Transverse colon (tissue), 4 donors: Measurements from ENCODE around the gene REXO2. TPM values are rescaled to one million over a fixed set of nuclear protein-coding genes. Genes with fewer than 3 reads are reported as not detected.
A peak's percentile ranks its signal among the peaks of the same experiment; 100 is the strongest.

Experiments used
- DNase-seq: peaks from one replicate; pipeline ENCODE4 v3.0.0-alpha.2; 2019
- H3K27ac ChIP-seq, 4 donors: fragments of 200-600 bp; sonication (generic); 2 replicates each; pipeline ENCODE4 v1.5.1; 2016 to 2018; ENCODE audit warnings: inconsistent platforms in 4 of 4
- H3K27me3 ChIP-seq: fragments of 200-600 bp; sonication (generic); 2 replicates; pipeline ENCODE4 v1.5.1; 2017; ENCODE audit warnings: inconsistent platforms
- H3K36me3 ChIP-seq, 4 donors: fragments of 200-600 bp; sonication (generic); 2 replicates each; pipeline ENCODE4 v1.5.1; 2017 to 2019; ENCODE audit warnings: inconsistent platforms in 4 of 4
- H3K4me1 ChIP-seq, 4 donors: fragments of 200-600 bp; sonication (generic); 2 replicates each; pipeline ENCODE4 v1.5.1; 2017 to 2020; ENCODE audit warnings: inconsistent platforms in 4 of 4
- H3K4me3 ChIP-seq, 4 donors: fragments of 200-600 bp; sonication (generic); 1 replicate in 1 of 4; 2 replicates in 3 of 4; pipeline versions ENCODE4 v1.5.1 to v1.6.1; 2017 to 2019; ENCODE audit warnings: inconsistent platforms in 4 of 4
- H3K9me3 ChIP-seq, 2 donors: fragments of 200-600 bp; sonication (generic); 2 replicates each; pipeline ENCODE4 v1.5.1; 2017 to 2019; ENCODE audit warnings: inconsistent platforms in 2 of 2
- EP300 ChIP-seq: sonication (generic); formaldehyde crosslinking; IDR thresholded peaks from one replicate; pipeline ENCODE4 v1.6.1; 2017; ENCODE audit warnings: antibody characterized with exemption, low read depth
- POLR2A ChIP-seq: fragments of 450-650 bp; IDR thresholded peaks from one replicate; pipeline ENCODE4 v1.6.1; 2016; ENCODE audit warnings: antibody characterized with exemption, mild to moderate bottlenecking, moderate library complexity
- POLR2AphosphoS5 ChIP-seq, 3 donors: sonication (generic); formaldehyde crosslinking; IDR thresholded peaks; one replicate each; pipeline ENCODE4 v1.6.1; 2016; ENCODE audit warnings: antibody characterized with exemption in 3 of 3
- WGBS, 2 donors: methylation state at CpG; one replicate each; pipeline ENCODE4 v1.1.5; 2018; ENCODE audit warnings: low coverage in 1 of 2; 5-methylcytosine and 5-hydroxymethylcytosine counted together
- in situ Hi-C, 4 donors: fragments of 200-750 bp; cut with MboI; loops; one replicate each; pipeline versions ENCODE4 v1.15.0 to v1.15.1; 2017; ENCODE audit warnings: low sequenced_read_pairs in 3 of 4, low pct_ligation_motif_present in 1 of 4, low pct_unique_long_range_greater_than_20kb in 1 of 4
- intact Hi-C: fragments of 100-400 bp; cut with DNase I; formaldehyde crosslinking; loops from one replicate; pipeline ENCODE4 v1.15.1; 2023; ENCODE audit warnings: low total_unique reads
- total RNA-seq, 4 donors: library from RNA; depleted of rRNA; stranded (reverse); fragments of >200 nt; gene quantifications; one replicate each; pipeline ENCODE4 v1.1.0, GENCODE V29; 2016
- TF ChIP-seq, protein P1 (sequence below), 5 experiments: fragments of 200-600 bp in 3 of 5; fragments of 450-650 bp in 2 of 5; sonication (generic) in 3 of 5; IDR thresholded peaks; 1 replicate in 2 of 5; 2 replicates in 3 of 5; pipeline ENCODE4 v1.5.1; 2016 to 2017; ENCODE audit warnings: antibody characterized with exemption in 5 of 5, inconsistent platforms in 3 of 5, mild to moderate bottlenecking in 2 of 5, moderate library complexity in 1 of 5

The REXO2 gene
- total RNA-seq, 4 donors from 2014 or later, result 28.1 to 126 (median 59.0) TPM

DNA sequence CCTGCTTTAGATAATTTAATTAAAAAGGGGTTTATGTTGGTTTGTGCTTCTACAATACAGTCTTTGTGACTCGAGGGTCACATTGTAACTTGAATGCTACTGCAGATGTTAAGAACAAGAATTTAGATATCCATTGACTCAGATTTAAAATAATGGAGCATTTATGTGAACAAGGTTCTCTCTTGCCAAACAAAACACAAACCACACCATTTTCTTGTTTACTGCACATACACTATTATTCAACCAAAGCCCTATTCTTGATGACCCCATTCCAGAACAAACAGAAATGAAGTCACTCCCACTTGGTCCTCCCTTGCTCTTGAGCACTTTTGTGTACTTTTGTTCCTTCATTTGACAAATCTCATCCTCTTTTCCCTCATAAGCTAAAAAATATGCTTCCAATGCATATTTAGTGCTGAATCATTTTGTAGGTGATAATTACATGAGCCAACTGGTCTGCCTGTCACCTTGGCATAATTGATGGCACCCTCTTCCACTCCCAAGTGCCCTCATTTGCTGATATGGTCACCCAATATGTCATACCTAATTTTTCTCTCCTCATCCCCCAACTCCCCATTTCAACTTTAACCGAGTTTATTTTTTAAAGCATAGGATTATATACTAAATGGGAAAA is 41.8 kb upstream of the REXO2 start:
- H3K9me3 ChIP-seq, result no peaks in the 10 kb centered on the region
- WGBS, 2 donors, result 78 to 96% methylated on average over 2 of the region's 2 CpGs
- in situ Hi-C loops, result no loop called here
- peaks cover 9 to 56% (median 15%) of the 10 kb centered on the region in 4 donors for H3K4me1 ChIP-seq
- no peak for DNase-seq
- no peak for TF ChIP-seq POLR2A
- intact Hi-C loops, result no loop called here
- no peak overlapping the region for H3K4me3 ChIP-seq
- no peaks in the 10 kb centered on the region for H3K36me3 ChIP-seq
- H3K27ac ChIP-seq, result no peak overlapping the region
- H3K27me3 ChIP-seq, result no peaks in the 10 kb centered on the region

DNA sequence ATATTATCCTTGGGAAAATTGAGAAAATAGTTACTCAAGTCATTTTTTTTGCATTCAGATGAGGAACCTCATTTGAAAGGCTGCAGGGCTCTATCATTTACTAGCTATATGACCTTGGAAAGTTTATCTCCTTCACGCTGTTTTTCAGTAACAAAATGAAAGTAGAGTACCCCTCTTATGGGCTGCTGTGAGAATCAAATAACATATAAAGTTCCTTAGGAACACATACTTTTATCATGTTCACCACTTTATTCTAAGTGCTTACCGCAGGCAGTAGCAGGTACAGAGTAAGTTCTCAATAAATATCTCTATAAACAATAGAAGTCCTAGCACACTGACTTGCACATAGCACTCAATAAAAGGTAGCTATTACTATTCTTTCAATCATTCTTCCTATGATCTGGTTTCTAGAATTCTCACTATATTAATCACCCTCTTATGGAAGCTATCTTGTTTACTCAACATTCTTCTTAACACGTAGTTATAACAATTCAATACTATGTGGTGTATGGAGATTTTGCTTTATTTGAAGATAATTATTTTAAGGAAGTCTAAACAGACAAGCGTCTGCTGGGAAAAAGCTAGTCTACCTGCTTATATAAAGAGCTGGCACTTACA is 40.9 kb upstream of the REXO2 start:
- in situ Hi-C loops (no loop called here), intact Hi-C loops (no loop called here)
- no peaks in the 10 kb centered on the region for H3K36me3 ChIP-seq
- 60 to 67% methylated on average over 4 of the region's 4 CpGs for WGBS, 2 donors
- TF ChIP-seq POLR2AphosphoS5 (IDR thresholded peaks at IDR 0.05), result no peak
- TF ChIP-seq EP300, result no peak
- no peak for TF ChIP-seq POLR2A
- TF ChIP-seq, protein P1, sequence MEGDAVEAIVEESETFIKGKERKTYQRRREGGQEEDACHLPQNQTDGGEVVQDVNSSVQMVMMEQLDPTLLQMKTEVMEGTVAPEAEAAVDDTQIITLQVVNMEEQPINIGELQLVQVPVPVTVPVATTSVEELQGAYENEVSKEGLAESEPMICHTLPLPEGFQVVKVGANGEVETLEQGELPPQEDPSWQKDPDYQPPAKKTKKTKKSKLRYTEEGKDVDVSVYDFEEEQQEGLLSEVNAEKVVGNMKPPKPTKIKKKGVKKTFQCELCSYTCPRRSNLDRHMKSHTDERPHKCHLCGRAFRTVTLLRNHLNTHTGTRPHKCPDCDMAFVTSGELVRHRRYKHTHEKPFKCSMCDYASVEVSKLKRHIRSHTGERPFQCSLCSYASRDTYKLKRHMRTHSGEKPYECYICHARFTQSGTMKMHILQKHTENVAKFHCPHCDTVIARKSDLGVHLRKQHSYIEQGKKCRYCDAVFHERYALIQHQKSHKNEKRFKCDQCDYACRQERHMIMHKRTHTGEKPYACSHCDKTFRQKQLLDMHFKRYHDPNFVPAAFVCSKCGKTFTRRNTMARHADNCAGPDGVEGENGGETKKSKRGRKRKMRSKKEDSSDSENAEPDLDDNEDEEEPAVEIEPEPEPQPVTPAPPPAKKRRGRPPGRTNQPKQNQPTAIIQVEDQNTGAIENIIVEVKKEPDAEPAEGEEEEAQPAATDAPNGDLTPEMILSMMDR (IDR thresholded peaks at IDR 0.05), result no peak
- peak overlapping the region in 3 of 4 donors; percentile 96 to 99 (median 99) for H3K27ac ChIP-seq
- no peaks in the 10 kb centered on the region for H3K27me3 ChIP-seq
- peak overlapping the region in 1 of 4 donors; percentile 96 for H3K4me3 ChIP-seq
- H3K9me3 ChIP-seq, result no peaks in the 10 kb centered on the region
- peaks cover 11 to 57% (median 20%) of the 10 kb centered on the region in 4 donors for H3K4me1 ChIP-seq
- no peak for DNase-seq

GRCh38 chr11:114399490-114400215 is 39.6 kb upstream of the REXO2 start:
- intact Hi-C loops, result no loop called here
- 2 to 6% methylated on average over 13 to 29 of the region's 29 CpGs for WGBS, 2 donors
- Histone ChIP-seq H3K4me3 (peak overlapping the region; percentile 45 to 96 (median 72)), H3K9me3 (no peaks in the 10 kb centered on the region), H3K36me3 (no peaks in the 10 kb centered on the region), H3K4me1 (peaks cover 11 to 61% (median 21%) of the 10 kb centered on the region in 4 donors), H3K27ac (peak overlapping the region; percentile 95 to 99 (median 98)), H3K27me3 (no peaks in the 10 kb centered on the region)
- in situ Hi-C loops, result no loop called here
- TF ChIP-seq POLR2A (no peak), POLR2AphosphoS5 (IDR thresholded peaks at IDR 0.05) (peak in 1 of 3 donors; percentile 14)
- no peak for DNase-seq

- intact Hi-C loops, result no loop called here
- Histone ChIP-seq H3K4me3 (peak within 1 kb of the TSS; percentile 45 to 96 (median 72)), H3K27ac (peak within 1 kb of the TSS; percentile 95 to 99 (median 98)), H3K36me3 (peaks cover 0 to 2% (median under 1%) of the 10 kb centered on the region in 4 donors), H3K9me3 (no peaks in the 10 kb centered on the region), H3K4me1 (peaks cover 11 to 69% (median 21%) of the 10 kb centered on the region in 4 donors), H3K27me3 (no peaks in the 10 kb centered on the region)
- whole genome bisulfite sequencing, 2 donors, result 2% methylated on average over 56 of the region's 65 CpGs; no CpG with 5 or more reads in 1 of the 2 donors
- peak; percentile 98 for DNase-seq
- TF ChIP-seq EP300 (no peak), POLR2A (peak; percentile 99), POLR2AphosphoS5 (IDR thresholded peaks at IDR 0.05) (peak; percentile 98 to 99 (median 99))
- TF ChIP-seq, protein P1 (IDR thresholded peaks at IDR 0.05), result no peak
- in situ Hi-C loops, result no loop called here
Observed at GRCh38 chr11:114400216-114400914, 38.9 kb upstream of the REXO2 start, which contains the start of the genes C11orf71 and RBM7. TSS of gene C11orf71 (minus strand) at chr11:114400511. CDS start at chr11:114400331, 180 bp downstream. TSS of gene RBM7 (plus strand) at chr11:114400666. CDS start at chr11:114400672, 6 bp downstream.
